Activated CD4-positive, CD25-positive, alpha-beta regulatory T cell treated with anti-CD3 and anti-CD28 coated beads, Interleukin-2, amount 50 U/mL, for 24 hours (primary cell): Measurements from ENCODE around the gene MIS18A.

Experiments used
- ATAC-seq, 2 donors: fragments of 150-1000 bp; cut with Tn5 transposase; one replicate each; pipeline ENCODE4 v1.10.0; 2021; ENCODE audit warnings: mild to moderate bottlenecking in 1 of 2, moderate library complexity in 1 of 2

MIS18A gene

DNA sequence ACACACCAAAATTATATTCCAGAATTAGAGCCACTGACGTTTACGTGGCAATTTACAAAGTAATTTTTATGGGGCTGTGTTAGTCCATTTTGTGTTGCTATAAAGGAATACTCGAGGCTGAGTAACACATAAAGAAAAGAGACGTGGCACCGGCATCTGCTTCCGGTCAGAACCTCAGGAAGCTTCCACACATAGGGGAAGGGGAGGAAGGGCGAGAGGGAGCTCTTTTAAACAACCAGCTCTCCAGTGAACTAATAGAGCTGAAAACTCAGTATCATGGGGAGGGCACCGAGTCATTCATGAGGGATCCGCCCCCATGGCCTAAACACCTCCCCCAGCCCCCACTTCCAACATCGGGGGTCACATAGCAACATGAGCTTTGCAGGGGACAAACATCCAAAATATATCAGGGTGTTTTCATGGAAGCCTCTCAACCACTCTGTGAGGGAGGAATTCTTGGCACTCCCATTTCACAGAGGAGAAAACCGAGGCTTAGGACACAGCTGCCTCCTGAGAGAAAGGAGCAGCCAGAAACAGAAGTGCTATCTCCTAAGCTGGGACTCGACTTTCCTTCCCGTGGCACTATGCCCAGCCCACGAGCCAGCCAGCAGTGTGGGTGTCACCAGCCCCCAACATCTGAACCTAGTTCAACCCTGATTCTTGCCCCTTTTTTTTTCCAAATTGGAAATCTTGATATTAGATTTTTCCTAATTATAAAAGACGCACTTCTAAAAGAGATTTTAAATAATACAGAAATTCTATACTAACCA is 29.2 kb downstream of the MIS18A start:
- ATAC-seq, result no peak

DNA sequence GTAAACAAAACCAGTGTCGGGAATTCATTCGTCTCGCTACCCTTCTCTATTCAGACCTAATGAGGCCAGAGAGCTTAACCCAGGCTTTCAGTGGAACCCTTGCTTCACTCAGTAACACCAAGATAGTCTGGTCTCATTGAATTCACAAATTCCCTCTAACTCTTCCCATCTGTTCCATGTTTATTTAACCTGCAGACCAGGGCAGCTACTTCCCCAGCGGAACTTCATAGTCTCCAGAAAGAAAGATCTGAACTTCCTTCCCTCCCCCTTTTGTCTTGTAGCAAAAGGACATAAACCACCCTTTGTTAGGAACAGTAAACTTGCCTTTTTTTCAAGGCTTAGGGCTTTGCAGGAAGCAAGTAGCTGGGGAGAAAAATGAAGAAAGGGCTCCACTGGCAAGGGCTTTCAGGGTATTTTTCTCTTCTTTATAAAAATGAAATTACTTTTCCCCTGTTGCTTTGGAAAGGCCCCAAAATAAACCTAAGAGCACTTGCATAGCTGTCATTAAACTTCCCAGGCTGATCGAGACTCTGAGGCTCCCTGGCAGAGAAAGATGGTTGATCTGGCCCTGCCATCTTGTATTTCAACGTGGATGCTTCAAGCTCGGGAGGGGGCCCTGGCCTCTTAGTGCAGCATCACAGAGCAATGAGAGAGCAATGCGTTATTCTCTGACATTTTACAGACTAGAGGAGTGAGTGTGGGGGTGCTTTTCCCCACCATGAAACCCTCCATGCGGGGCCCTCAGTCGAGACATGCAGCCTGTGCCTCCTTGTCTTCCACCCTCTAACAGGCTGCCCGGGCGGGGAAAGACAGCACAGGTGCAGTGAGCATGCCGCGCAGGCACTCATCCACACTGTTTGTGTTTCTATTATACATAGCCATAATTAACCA is 30.0 kb downstream of the MIS18A start:
- ATAC-seq, result no peak

DNA sequence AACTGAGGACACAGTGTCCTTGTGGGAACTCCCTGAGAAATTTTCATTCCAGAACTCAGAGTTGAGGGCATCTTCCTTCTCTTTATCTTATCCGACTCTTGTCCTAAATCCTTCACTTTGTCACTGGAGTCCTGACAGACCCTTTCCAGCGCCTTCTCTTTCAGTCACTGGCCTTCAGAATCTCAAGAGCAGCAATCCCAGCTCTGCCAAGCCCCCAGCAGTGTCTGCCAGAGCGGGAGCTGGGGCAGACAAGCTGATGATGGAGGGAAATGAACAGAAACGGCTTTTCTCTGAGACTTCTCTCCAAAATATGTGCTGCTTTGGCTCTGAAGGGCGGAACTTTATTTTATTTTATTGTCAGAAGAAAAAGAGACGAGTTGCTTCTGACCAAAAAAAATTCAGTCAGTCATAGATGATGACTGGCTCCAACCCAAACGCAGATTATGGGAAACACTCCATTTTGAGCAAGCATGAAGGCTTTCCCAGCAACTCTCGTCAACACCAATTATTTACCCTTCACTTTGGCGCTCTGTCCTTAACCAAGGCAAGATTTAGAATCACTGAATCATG is 32.2 kb downstream of the MIS18A start:
- no peak for ATAC-seq

DNA sequence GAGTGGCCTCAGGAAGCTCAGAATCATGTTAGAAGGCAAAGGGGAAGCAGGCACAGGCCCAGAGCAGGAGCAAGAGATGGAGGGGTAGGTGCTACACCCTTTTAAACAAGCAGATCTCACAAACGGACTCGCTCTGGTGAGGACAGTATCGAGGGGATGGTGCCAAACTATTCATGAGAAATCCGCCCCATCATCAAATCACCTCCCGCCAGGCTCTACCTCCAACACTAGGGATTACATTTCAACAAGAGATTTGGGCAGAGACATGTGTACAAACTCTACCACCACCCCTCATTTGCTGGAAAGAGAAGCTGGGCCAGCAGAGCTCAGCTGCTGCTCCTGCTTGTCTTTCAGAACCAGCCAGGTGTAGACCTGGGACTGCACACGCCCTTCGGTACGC is 32.9 kb downstream of the MIS18A start:
- ATAC-seq, result no peak

DNA sequence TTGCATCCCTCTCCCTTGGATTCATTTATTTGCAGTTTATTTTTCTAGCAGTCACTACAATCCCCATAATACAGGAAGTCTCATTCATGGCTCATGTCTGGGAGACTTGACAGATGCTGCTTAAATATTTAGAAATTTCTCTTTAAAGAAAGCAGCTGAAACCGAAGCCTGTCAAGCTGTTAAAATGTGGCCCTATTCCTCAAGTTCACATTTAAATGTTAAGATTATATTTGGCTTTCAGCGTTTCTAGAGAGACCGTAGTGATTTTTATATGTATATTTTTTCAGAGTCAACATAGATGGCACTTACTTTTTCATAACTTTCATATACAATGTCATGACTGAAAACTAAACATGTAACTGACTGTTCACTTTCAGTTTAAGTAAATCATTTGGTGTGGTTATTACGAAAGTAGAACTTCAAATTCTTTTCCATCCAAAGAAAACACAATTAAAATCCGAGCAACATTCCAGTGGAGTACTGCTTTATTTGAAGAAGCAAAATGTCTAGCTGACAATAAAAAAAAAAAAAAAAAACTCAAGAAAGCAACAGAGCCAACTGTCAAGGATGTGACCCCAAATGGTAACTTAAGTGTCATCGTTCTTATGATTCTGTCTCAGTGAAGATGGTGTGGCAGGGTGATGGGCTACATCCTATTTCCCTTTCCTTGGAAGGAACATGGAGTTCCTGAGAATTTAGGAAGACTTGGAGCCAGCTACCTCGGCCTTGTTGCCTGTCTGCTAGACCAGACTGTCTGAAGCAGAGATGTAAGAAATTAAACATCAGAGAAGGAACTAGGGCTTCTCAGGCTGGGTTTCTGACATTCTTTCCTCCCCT is 37.8 kb downstream of the MIS18A start:
- ATAC-seq, result peak in 1 of 2 donors; percentile 63

DNA sequence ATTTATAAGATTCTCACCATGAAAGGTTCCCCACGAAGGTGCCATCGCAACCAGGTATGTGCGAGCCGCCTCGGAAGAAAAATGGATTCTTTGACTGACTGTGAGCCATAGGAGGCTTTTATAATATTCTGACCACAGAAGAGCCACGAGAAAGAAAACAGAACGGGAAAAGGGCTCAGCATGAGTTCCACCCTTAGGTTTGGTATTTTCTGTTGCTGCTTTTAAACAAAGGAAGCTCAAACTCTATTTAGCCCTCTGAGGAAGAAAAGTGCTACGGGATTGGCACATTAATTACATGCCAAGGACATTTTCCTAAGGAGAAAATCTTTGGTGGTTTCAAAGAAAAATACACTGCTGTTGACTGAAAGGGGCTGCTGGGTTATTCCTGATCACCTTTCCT is 39.3 kb downstream of the MIS18A start:
- no peak for ATAC-seq

DNA sequence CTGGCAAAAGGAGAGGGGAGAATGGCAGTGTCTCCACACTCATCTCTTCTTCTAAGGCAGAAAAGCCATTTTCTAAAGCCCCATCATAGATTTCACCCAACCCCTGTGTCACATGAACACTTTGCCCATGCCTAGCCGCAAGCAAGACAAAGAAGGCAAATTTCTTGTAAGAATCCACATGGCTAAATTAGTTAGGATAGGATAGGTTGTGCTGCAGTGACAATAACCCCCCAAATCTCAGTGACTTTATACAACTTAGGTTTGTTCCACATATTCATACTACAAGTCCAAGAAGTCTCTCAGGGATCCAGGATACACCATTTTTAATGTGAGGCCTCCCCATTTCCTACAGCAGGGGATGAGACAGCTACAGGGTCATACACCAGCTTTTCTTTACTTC is 40.8 kb downstream of the MIS18A start:
- no peak for ATAC-seq

DNA sequence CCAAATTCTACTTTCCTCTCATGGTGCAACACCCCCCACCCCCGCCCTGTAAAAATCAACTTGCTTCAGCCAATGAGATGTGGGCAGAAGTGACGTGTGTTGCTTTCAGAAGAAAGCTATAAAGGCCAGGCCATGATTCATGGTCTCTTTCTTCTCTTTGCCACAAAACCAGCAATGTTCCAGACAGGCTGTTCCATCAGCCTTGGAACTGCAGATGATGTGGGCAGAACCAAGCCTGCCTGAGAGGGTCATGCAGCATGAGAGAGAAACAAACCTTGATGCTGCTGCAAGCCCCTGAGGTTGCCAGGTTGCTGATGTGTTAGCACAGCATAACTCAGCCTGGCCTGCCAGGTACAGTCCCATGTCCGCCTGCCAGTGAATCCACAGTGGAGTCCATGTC is 41.8 kb downstream of the MIS18A start:
- no peak for ATAC-seq

DNA sequence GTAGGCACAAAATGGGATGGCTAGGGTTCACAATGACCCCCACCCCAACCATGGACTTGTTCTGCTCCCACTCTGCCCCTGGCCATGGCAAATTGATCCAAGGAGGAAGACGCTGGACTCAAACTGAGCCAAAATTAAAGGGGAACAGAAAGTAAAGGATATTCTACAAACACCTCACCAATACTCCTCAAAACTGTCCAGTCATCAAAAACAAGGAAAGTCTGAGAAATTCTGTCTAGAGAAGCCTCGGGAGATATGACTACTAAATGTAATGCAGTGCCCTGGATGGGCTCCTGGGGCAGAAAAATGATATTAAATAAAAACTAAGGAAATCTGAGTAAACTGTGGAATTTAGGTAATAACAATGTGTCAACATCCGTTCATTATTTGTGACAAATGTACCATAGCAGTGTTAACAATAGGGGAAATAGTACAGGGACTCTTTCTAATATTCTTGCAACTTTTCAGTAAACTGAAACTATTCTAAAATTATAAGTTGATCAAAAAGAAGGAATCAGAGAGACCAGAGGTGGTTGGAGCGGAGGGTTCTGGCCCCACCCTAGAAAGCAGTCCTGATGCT is 45.0 kb downstream of the MIS18A start:
- ATAC-seq, result no peak

DNA sequence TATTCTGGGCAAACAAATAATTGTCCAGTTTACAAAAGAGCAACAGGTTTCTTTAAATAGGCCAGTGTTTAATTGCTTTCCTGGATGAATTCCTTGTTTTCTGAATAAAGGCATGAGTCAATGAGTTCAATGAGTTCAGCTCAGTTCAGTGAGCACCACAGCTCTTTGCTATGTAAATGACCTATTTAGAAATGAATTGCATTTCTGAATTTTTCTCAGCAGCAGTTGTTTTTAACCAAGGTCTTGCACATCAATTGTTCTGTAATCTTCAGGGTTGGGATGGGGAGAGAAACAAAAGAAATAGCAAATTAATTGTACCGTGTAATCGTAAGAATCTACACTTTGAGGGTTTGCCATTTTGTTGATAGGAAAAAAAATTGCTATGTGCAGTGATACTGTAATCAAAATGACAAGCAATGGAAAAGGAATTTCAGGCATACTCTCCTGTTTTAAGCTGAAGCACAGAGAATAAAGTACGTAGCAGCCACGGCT is 45.7 kb downstream of the MIS18A start:
- ATAC-seq, result no peak

DNA sequence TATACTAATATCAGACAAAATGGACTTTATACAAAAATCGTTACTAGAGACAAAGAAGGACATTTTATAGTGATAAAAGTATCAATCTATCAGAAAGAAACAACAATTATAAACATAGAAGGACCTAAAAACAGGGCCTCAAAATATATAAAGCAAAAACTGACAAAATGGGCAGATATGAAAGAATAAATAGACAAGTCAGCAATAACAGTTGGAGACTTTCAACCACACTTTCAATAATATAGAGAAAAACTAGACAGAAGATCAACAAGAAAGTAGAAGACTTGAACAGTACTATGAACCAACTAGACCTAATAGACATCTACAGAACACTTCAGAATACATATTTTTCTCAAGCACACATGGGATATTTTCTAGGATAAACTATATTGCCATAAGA is 52.4 kb downstream of the MIS18A start:
- ATAC-seq, result no peak
